Stimulated activated CD8-positive, alpha-beta memory T cell treated with anti-CD3 and anti-CD28 coated beads, Interleukin-12 subunit alpha, Interleukin-12 subunit beta, amount 100 ng/mL, for 4 hours (primary cell): ENCODE data around the gene LRP8.

Experiments used
- DNase-seq: peaks from one replicate; pipeline ENCODE4 v3.0.0-alpha.2; 2020; ENCODE audit warnings: low read depth

The LRP8 gene

DNA sequence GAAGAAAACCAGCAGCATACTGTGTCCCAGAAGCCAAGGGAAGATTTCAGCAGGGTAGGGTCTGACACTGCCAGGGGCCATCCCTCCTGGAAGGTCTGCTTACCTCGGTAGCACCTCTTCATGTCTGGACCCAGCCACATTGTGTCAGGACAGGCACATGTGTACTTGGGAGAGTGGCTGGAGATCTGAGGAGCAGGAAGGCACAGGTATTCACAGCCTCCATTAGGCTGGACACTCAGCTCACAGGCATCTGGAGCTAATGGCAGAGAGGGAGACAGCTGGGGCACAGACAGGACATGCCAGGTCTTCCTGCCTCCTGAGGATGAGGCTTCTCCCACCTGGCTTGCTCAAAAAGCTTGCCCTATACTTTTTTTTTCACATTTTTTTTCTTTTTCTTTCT lies 69.7 kb downstream of the LRP8 start:
- DNase-seq = no peak

GRCh38 chr1:53257454-53258081 lies 70.3 kb downstream of the LRP8 start:
- no peak for DNase-seq

DNA sequence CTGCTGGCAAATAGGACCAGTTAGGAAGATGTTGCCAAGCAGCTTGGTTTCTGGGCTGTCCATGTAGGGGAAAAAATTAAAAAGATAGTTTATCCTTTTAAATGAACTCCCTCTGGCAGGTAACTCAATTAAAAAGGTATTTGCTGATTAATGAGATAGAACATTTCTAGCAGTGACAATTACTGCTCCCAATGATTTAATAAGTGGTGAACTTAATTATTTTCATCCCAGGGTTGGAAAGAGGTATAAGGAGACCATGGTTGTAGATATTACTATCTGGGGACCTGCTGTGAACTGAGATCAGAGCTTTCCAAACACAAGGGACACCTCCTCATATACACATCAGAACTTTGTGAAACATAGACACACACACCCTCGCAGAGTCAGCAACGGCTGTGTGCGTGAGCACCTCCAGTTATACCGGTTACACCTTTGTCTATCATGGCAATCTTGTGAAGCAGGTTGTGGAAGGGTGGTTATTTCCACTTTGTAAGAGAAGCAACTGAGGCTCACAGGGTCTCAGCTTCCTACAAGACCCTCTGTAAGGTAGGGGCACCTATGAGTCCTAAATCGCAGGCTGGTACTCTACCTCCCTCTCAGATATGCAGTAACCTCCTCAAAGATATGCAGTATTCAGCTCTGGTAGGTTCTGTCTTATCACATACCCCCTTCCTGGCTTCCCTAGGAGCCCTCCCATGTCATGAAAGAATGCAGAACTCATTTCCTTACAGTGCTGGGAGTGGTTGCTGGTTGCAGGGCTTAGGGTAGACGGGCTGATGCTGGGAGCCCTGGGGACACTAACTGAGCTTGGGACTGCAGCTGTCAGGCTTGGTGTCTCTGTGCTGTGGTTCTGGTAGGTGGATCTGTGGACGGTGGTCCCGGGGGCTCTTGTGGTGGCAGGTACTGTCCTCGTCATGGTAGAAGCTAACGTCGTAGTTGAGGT lies 71.1 kb downstream of the LRP8 start:
- no peak for DNase-seq

- no peak for DNase-seq
These were observed 72.8 kb downstream of the LRP8 start for GRCh38 chr1:53255031-53255430.

DNA sequence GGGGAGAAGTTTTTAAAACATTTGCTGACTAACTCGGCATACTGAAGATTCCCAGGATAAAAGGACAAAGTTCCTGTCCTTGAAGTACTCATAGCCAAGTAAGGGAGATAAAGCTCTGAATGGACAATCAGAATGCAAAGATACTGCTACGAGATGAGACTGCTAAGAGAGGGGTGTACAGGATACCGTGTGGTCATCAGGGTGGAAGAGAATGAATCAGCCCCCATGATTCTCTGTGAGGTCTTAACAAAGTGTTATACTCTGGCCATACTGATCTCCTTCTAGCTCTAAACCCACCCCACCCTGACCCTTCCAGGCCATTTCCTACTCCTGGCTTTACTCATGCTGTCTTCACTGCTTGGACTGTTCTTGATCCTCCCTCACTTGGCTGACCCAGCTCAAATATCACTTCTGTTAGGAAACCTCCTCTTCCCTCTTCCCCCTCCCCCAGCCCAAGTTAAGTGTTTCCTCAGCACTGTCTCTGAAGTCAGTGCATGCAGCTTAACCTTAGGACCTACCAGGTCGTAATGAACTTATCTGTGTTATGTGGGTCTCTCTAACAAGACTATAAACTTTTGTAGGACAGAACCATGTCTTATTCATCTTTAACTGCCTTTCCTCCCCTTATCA lies 73.7 kb downstream of the LRP8 start:
- no peak for DNase-seq

- DNase-seq = no peak
These were observed 77.5 kb downstream of the LRP8 start for GRCh38 chr1:53250325-53250724.

- DNase-seq = no peak
These were observed 78.2 kb downstream of the LRP8 start for GRCh38 chr1:53249706-53250105.

- DNase-seq = no peak
These were observed 81.4 kb downstream of the LRP8 start for GRCh38 chr1:53246261-53247134.

- no peak for DNase-seq
These were observed 83.7 kb downstream of the LRP8 start for GRCh38 chr1:53244141-53244540.

DNA sequence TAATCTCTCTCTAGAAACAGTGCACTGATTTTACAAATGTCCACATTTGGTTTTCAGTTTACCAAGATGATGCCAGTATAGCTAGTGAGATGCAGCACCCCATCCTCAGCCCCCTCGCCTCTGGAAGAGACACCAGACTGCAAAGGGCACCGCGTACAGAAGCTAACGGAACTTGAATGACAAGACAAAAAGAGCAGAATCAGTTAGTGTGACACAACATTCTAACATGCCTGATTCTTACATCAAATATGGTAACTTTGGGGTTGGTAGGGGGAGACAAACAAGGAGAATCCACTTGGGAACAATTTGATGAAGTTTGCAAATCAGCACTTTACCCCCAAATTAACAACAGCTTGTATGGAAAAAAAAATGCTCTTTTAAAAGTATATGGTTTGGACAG lies 85.5 kb downstream of the LRP8 start:
- DNase-seq = no peak

- no peak for DNase-seq
These were observed 86.0 kb downstream of the LRP8 start for GRCh38 chr1:53241828-53242227.

DNA sequence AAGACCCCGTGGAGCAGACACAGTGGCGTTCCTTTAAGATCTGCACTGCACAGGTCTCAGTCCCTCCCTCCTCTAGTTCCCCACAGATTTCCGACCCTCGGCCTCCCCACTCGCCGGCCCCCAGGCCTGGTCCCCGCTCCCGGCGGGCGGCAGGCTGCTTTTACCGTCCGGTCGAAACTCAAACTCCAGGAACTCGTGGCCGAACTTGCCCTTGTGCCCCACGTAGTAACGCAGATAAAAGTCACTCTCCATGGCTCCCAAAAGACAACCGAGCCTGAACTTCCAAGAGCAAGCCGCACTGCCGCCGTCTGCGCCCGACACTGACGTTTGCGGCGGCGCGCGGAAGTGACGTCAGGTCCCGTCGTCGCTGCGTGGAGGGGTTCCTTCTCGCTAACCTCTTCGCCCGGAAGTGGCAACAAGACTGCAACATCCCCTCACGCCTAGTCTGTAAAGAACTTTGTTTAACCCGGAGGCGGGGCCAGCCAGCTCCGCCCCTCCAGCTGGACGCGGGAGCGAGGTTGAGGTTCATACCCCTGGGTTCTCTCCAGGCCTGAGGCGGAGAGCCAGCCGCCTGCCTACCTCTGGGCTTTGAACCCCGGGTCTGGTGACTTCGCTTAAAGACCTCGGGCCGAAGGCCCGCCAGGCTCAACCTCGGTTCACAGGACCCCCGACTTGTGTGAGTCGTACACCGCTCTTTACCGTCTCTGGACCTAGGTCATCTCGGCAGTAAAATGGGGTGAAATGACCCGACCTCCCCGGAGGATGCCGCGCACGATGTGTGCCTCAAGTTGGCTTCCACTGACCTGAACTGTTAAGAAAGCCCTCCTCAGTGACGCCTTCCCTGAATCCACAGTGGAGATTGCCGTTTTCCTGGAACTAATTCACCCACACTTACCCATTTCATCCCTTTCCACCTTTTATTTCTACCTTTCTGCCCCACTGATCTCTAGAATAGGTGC lies 89.4 kb downstream of the LRP8 start, which contains the start of gene MAGOH:
MAGOH (minus strand) TSS at position 322 of the 959 bp plus-strand sequence; CDS start at position 252, 70 bp downstream.
- DNase-seq = peak; percentile 91

- DNase-seq = no peak
These were observed 90.2 kb downstream of the LRP8 start for GRCh38 chr1:53237638-53238037.

DNA sequence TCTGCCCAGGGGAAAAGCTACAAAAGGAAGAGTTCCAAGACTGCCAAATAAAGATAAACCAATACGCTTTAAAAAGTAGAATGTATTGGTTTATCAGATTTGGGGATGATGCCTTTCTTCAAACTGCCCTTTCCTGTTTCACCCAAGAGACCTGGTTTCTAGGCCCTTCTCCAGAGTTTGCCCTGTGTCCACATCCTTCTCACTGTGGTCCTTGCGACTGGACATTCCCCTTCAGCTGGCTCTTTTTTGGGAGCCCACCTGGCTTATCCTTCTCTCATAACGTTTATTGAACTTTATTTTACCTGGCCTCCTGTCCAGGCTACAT lies 106.9 kb downstream of the LRP8 start:
- no peak for DNase-seq

DNA sequence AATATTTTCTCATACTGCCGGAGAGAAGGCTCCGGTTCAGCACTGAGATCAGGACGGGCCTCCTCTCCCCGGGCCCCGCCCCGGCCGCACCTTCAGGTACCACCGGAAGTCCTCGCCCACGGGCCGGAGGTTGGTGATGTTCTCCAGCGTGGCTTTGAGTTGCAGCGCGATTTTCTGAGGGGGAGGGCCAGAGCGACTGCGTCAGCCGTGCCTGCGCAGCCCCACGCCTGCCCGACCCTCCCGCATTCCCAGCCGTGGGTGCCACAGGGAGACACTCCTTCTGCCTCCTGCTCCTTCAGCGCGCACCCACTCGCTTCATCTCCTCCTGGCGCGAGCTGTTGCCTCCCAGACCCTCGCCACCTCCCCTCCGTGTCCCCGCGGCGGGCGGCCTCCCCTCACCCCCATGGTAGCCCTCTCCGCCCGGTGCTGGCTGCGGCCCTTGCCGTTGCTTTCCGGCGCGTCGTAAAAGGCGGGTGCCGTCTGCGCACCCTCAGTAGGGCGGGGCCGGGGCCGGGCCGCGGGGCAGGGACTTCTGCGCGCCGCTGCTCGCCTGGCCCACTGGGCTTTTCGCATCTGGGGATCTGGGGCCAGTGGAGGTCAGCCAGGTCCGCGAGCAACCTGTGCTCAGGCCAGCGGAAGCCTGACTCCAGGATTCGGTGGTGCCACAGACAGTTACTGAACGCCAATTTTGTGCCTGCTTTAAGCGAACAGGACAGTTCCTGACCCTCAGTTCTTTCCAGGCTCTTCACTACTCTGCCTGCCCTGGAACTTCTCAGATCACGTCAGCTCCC lies 107.5 kb downstream of the LRP8 start, which contains the start of gene CZIB:
CZIB (minus strand) TSS at position 464 of the 791 bp plus-strand sequence; CDS start at position 405, 59 bp downstream.
- peak; percentile 93 for DNase-seq

DNA sequence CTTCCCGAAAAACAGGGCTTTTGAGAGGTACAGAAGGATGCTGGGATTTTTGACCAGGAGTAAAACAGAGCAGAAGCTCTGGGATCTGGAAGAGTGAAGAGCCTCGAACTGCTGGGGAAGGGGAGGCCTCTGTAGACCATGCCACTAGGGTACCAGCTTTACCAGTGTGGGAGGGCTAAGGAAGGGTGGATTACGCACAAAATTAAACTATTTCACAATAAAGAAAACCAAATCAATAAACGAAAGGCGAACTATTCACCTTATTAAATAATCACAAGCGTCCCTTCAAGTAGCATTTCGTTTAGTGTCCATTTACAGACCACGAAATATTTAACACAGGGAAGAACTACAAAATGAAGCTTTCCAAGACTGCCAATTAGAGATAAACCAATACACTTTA lies 108.2 kb downstream of the LRP8 start:
- DNase-seq = no peak

- no peak for DNase-seq
These were observed 109.7 kb downstream of the LRP8 start for GRCh38 chr1:53218201-53218600.

- no peak for DNase-seq
These were observed 113.4 kb downstream of the LRP8 start for GRCh38 chr1:53214376-53214940.

DNA sequence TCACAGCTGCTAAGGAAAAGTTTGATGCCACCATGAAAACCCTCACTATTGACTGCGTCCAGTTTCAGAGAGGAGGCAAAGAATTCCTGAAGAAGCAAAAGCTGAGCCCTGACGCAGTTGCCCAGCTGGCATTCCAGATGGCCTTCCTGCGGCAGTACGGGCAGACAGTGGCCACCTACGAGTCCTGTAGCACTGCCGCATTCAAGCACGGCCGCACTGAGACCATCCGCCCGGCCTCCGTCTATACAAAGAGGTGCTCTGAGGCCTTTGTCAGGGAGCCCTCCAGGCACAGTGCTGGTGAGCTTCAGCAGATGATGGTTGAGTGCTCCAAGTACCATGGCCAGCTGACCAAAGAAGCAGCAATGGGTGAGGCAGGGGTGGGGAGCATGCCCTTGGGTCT lies 116.9 kb downstream of the LRP8 start:
- DNase-seq = no peak

DNA sequence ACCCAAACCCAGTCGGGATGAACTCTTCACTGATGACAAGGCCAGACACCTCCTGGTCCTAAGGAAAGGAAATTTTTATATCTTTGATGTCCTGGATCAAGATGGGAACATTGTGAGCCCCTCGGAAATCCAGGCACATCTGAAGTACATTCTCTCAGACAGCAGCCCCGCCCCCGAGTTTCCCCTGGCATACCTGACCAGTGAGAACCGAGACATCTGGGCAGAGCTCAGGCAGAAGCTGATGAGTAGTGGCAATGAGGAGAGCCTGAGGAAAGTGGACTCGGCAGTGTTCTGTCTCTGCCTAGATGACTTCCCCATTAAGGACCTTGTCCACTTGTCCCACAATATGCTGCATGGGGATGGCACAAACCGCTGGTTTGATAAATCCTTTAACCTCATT lies 117.5 kb downstream of the LRP8 start:
- no peak for DNase-seq
